GM18870 (cell line): Measurements from ENCODE around the gene KRTAP2-1.
"Not testable (repeated sequence)": the region's sequence is repeated elsewhere in the genome, so short reads cannot be mapped to it uniquely, and the experiment has no call there.

Experiments used
- ATAC-seq: cut with Tn5 transposase; IDR thresholded peaks from one replicate; pipeline ENCODE4 v1.9.1; 2021; ENCODE audit warnings: moderate library complexity; ENCODE audit not compliant: unreplicated experiment

The KRTAP2-1 gene

DNA sequence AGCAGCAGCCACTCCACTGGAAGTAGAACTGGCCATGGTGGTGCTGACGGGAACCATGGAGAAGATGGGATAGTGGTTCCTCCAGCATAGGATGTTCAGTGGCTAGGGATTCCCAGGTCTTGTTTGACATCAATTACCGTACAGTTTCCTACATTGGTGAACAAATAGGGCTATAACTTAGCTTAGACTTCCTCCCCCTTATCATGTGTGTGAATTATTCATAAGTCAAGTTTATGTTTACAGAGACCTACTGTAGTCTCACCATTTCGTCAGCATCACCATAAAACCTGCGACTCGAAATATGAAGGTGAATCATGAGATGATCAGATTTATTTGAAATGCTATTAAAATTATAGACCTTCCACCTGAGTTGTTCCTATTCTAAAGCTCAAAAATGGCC lies 11.6 kb upstream of the KRTAP2-1 start:
- no peak for ATAC-seq

DNA sequence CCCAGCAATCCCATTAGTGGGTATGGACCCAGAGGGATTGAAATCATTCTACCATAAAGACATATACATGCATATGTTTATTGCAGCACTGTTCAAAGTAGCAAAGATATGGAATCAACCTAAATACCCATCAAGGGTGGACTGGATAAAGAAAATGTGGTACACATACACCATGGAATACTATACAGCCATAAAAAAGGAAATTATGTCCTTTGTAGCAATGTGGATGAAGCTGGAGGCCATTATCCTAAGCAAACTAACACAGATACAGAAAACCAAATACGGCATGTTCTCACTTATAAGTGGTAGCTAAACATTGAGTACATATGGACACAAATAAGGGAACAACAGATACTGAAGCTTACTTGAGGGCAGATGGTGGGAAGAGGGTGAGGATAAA lies 10.4 kb upstream of the KRTAP2-1 start:
- ATAC-seq = no peak

DNA sequence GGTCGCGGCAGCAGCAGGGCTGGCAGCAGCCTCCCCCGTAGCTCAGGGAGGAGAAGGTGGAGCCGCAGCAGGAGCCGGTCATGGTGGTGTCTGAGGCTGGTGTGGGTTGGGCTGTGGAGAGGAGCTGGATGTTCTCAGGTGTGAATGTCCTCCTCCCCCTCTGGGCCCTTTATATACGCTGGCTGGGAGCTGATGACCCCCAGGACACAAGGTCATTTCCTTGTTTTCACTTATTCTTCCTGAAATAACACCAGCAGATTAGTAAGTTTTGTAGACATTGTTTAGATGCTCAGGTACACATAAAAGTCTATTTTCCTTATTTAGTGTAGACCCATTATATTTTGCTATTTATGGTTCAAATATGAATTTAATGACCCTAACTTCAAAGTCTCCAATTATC lies 8.0 kb upstream of the KRTAP2-1 start, which contains the start of gene KRTAP2-2:
KRTAP2-2 (minus strand) TSS at position 101 of the 400 bp plus-strand sequence; CDS start at position 82, 19 bp downstream.
- ATAC-seq = not testable (repeated sequence)

DNA sequence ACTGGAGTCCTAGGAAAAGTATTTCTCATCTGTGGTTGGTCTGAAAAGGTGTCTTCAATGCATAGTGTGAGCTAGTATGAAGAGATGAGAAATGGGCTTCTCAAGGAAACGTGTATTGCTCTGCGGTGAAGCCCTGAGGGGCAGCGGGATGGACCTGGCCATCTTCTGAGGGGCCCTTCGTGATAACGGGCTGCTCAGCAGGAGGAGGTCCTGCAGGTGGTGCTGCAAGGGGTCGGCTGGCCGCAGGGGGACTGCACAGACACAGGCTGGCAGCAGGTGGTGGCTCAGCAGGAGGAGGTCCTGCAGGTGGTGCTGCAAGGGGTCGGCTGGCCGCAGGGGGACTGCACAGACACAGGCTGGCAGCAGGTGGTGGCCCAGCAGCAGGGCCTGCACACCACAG lies 7.4 kb upstream of the KRTAP2-1 start:
- not testable (repeated sequence) for ATAC-seq

DNA sequence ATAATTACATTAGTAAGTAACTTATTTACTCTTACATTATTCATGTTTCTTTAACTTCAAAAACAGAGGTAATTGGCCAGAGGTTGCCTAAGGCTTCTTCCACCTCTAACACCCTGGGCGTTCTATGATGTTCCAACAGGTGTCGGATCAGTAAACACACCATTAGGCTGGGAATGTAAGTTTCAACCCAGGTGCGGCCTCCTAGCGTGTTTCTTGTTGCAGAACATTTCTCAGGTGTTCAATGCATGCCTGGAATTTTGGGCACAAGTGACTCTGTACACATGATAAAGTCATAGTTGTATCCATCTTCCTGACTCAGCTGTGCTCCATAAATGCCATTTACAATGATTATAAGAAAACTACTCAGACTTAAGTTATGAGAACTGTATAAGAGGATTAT lies 6.9 kb upstream of the KRTAP2-1 start:
- no peak for ATAC-seq

DNA sequence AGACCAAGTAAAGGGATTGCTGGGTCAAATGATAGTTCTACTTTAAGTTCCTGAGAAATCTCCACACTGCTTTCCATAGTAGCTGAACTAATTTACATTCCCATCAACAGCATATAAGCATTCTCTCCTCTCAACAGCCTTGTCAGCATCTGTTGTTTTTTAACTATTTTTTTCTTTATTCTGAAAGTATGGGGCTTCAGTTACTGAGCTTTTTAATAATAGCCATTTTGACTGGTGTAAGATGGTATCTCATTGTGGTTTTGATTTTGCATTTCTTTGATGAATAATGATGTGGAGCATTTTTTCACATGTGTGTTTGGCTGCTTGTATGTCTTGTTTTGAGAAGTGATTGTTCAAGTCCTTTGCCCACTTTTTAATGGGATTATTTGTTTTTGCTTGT lies 5.5 kb upstream of the KRTAP2-1 start:
- ATAC-seq = no peak

DNA sequence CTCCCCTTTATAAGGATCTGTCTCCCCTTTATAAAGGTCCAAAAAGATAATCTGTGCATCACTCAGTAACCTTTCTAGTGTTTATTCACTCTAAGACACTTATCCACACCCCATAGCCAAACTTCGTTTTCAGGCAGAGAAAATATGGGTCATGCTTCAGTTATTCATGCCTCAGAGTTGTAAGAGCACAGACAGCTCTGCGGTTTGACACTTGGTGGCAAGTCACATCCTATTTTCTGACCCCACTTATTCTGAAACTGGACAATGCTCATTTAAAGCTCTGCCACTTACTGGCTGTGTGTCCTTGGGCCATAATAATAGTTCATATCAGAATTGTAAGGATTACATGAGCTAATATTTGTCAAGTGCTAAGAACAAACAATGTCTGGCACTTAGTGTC lies 2.0 kb upstream of the KRTAP2-1 start:
- no peak for ATAC-seq

DNA sequence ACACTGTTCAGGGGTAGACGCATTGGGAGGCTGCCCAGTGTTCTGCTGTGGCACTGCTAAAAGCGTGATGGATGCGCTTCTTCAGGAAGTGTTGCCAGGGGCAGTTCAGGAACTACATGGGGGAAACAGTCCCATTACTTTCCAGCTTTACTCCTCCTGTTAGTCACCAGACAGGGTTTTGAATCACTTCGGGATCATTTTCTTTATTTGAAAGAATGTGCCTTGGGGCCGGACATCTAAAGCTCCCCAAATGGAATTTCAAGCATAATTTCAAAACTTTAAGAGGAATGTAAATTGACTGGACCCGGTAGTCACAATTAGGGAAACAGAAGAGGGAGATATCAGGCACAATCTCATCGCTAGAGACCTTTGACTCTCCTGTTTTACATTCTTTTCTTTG lies 1.3 kb upstream of the KRTAP2-1 start:
- no peak for ATAC-seq

DNA sequence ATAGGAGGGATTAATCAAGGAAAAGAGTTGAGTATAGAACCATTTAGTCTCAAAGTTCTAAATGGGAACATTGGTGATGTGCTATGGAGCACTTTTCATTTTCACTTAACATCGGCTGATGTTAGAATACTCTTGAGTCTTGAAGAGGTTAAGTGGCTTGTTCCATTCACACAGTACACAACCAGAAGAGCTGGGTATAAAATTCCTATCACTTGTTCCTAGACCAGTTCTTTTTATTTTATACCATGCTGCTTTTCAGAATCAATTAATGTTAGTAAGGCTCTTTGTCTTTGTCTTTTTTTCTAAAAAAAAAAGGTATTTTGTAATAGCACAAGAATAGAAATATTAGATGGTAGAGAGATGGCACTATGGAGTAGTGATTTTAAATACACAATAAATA lies 4.2 kb downstream of the KRTAP2-1 start:
- ATAC-seq = no peak

DNA sequence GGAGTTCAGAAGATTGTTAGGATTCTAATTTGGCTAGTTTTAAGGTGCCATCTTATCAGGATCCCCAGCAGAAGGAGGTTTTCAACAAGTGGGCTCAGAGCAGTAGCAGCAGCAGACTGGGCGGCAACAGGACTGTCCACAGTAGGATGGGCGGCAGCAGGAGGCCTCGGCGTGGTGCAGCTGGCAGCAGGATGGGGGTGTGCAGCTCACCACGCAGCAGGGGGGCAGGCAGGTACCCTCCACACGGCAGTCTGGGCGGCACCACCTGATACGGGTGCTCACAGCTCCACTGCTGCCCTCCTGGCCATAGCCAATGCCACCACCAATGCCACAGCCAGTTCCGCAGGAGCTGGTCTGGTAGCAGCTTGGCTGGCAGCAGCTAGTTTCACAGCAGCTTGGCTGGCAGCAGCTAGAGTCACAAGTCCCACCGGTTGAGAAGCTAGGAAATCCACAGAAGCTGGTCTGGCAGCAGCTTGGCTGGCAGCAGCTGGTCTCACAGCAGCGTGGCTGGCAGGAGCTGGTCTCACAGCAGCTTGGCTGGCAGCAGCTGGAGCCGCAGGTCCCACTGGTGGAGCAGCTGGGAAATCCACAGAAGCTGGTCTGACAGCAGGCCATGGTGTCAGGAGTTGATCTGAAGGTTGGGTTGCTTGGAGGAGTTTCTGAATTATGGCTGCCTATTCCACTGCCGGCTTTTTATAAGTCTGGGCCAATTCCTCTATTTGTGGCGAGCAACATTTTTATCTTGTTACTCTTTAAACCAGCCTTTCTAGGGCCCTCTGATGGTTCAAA lies 6.1 kb downstream of the KRTAP2-1 start, which contains the start of gene KRTAP1-1:
KRTAP1-1 (minus strand) TSS at position 668 of the 789 bp plus-strand sequence; CDS start at position 615, 53 bp downstream.
- ATAC-seq = not testable (repeated sequence)

DNA sequence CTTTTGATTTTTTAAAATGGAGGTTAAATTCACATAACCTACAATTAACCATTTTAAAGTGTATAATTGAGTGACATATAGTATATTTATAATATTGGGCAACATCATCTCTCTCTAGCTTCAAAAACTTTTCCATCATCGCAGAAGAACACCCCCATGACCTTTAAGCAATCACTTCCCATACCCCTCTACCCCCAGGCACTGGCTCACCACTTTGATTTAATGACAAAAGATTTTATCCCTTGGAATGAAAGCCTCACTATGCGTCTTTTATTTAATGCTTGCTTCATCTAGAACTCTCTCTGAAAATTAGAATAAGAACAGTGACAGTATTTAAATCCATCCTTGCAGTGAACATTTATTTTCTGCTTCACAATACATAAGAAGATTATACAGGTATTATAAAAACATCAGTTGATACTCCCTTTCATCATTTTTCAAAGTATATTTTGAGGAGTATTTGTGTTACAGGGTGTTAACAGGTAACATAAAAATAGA lies 9.2 kb downstream of the KRTAP2-1 start:
- ATAC-seq = no peak

DNA sequence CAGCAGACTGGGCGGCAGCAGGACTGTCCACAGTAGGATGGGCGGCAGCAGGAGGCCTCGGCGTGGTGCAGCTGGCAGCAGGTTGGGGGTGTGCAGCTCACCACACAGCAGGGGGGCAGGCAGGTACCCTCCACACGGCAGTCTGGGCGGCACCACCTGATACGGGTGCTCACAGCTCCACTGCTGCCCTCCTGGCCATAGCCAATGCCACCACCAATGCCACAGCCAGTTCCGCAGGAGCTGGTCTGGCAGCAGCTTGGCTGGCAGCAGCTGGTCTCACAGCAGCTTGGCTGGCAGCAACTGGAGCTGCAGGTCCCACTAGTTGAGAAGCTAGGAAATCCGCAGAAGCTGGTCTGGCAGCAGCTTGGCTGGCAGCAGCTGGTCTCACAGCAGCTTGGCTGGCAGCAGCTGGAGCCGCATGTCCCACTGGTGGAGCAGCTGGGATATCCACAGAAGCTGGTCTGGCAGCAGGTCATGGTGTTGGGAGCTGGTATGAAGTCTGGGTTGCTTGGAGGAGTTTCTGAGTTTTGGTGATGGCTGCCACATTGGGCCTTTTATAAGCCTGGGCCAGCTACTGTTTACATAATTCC lies 12.7 kb downstream of the KRTAP2-1 start, which contains the start of gene KRTAP1-3:
KRTAP1-3 (minus strand) TSS at position 529 of the 590 bp plus-strand sequence; CDS start at position 476, 53 bp downstream.
- ATAC-seq = not testable (repeated sequence)

DNA sequence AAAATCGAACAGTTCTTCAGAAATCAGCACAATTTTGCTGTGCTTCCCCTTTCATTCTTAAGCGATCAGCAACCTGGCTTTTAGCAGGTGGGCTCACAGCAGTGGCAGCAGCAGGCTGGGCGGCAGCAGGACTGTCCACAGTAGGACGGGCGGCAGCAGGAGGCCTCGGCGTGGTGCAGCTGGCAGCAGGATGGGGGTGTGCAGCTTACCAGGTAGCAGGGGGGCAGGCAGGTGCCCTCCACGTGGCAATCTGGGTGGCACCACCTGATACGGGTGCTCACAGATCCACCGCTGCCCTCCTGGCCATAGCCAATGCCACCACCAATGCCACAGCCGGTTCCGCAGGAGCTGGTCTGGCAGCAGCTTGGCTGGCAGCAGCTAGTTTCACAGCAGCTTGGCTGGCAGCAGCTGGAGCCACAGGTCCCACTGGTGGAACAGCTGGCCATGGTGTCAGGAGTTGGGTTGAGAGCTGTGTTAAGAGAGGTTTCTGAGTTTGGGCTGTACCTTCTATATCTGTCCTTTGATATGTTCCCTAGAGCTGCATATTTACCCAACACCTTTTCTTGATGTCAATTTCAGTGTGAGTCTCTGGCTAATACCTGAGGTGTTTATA lies 17.4 kb downstream of the KRTAP2-1 start, which contains the start of gene KRTAP1-4:
KRTAP1-4 (minus strand) TSS at position 563 of the 613 bp plus-strand sequence; CDS start at position 446, 117 bp downstream.
- no peak for ATAC-seq

DNA sequence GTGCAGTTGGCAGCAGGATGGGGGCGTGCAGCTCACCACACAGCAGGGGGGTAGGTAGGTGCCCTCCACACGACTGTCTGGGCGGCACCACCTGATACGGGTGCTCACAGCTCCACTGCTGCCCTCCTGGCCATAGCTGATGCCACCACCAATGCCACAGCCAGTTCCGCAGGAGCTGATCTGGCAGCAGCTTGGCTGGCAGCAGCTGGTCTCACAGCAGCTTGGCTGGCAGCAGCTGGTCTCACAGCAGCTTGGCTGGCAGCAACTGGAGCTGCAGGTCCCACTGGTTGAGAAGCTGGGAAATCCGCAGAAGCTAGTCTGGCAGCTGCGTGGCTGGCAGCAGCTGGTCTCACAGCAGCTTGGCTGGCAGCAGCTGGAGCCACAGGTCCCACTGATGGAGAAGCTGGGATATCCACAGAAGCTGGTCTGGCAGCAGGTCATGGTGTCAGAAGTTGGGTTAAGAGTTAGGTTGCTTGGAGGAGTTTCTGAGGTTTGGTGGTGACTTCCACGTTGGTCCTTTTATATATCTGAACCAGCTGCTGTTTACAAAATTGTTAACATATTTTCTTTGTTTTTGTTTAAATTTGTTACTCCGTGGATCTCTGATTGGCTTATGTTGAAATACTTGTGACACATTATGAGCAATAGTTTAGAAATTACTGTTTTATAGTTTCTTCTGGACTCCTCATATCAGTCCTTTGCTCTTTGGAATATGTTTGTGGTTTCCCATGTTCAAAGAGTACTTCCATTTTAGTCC lies 20.2 kb downstream of the KRTAP2-1 start, which contains the start of gene KRTAP1-5:
KRTAP1-5 (minus strand) TSS at position 494 of the 757 bp plus-strand sequence; CDS start at position 441, 53 bp downstream.
- no peak for ATAC-seq

DNA sequence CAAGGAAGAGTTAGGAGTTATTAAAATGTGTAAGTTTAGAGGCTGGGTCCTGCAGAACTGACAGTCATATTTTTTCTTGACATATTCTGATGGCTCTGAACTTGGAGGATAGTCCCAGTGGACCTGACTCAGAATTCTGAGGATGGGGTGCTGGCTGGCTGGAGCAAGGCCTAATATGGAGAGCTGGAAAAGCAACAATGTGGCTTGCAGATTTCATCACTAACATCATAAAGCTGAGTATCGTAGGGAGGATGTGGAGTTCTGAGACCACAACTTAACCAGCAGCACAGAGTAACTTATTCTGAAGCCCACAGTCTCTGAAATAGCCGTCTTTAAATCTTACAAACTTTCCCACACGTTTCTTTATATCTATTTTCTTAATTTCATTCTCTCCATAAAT lies 22.4 kb downstream of the KRTAP2-1 start:
- no peak for ATAC-seq

DNA sequence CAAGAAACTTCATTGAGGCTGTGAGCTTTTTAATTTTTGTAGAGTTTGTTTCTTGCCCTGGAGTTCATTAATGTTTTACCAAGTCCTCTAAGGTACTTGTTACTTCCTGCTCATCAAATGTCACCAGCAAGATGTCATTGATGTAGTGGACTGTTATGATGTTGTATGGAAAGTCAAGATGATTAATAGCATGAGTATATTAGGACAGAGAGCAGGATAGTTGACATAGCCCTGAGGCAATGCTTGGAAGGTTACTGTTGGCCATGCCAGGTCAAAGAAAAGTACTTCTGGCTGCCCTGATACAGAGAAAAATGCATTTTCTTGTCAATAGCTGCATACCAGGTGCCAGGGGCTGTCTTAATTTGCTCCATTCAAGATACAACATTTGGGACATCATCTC lies 26.8 kb downstream of the KRTAP2-1 start:
- no peak for ATAC-seq

DNA sequence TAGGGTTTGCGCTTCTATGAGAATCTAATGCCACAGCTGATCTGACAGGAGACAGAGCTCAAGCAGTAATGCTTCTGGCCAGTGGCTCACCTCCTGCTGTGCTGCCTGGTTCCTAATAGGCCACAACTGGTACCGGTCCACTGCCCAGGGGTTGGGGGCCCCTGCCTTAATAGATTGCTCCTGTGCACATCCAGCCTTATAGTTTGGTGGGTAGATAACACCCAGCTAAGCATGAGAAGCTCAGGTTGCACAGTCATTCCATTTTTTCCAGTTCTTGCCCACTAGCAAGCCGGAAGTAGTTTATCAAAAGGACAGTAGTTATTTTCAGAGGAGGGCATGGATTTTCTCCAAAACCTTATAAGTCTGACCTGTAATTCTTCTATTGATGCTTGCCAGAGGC lies 27.7 kb downstream of the KRTAP2-1 start:
- ATAC-seq = no peak

DNA sequence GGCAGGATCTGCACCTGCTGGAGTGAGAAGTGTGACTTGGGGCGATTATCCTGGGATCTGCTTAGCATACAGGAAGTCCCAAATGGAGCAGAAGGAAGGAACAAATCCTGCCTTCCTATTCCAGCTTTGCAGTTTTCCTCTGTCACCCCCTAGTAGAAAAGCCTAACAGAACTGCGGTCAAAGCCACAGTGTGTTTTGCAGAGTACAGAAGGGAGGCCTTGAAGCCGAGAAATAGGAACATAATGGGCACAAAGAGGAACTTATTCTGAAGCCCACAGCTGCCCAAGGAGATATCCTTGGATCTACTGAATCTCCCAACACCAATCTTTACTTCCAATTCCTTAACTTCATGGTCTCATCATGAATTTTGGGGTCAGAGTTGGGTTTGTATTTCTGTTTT lies 28.6 kb downstream of the KRTAP2-1 start:
- ATAC-seq = no peak

DNA sequence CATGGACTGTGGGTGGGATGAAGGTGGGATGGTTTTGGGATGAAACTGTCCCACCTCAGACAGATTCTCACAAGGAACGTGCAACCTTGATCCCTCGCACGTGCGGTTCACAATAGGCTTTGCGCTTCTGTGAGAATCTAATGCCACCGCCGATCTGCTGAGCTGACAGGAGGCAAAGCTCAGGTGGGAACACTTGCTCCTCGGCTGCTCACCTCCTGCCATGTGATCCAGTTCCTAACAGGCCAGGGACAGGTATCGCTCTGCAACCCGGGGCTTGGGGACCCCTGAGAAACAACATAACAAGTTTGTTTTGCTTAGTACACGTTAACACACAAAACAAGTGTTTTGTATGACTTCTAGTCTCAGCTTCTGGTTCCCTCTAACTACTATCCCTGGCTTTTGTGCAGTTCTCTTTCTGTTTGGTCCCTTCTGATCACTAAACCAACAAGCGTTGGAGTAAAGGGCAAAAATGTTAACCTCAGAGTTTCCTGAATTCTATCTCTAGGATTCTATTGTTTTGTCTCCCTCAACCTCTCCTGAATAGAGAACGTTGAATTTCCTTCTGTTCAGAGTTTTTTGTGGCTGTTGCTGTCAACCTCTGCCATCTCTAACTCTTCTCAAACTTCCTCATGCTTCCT lies 30.4 kb downstream of the KRTAP2-1 start:
- no peak for ATAC-seq

DNA sequence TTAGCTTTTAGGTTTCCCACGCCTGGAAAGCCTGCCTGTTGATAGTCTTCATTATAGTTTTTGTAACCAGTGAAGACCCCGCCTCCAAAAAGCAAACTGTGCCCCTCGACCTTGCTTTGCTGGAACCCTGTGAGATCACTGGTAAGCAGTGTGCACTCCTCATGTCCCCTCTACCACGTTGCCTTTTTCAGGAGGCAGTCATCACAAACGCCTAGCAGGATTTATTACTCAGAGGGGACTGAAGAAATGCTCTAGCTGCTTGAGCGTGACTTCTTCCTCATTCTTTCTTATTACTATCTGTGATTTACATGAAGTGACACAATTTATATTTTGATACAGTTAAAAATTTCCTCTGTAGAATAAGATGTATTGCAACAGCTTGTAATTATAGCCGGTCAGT lies 31.7 kb downstream of the KRTAP2-1 start:
- ATAC-seq = no peak
